HepG2 (cell line): ENCODE data around the gene TUBB4B. TPM values are rescaled to one million over a fixed set of nuclear protein-coding genes. Genes with fewer than 3 reads are reported as not detected.

Source experiments
- HMGA1 ChIP-seq: sonication (generic); formaldehyde crosslinking; conservative IDR thresholded peaks from 2 replicates; pipeline ENCODE4 v1.4.0; 2020; ENCODE audit warnings: missing genetic modification reagents
- IKZF1 ChIP-seq: fragments of 450-650 bp; IDR thresholded peaks from 2 replicates; pipeline ENCODE4 v1.7.1; 2016
- NR2F2 ChIP-seq: IDR thresholded peaks from 2 replicates; pipeline ENCODE4 v1.6.1; 2012; ENCODE audit warnings: low read depth, inconsistent platforms, borderline replicate concordance
- RFX1 ChIP-seq: fragments of 450-650 bp; IDR thresholded peaks from 2 replicates; pipeline ENCODE4 v1.6.1; 2017
- SATB2 ChIP-seq: sonication (generic); formaldehyde crosslinking; IDR thresholded peaks from 2 replicates; pipeline ENCODE4 v1.5.0; 2020; ENCODE audit warnings: missing genetic modification reagents
- SMAD9 ChIP-seq: sonication (generic); formaldehyde crosslinking; IDR thresholded peaks from 2 replicates; pipeline ENCODE4 v1.5.1; 2020; ENCODE audit warnings: mild to moderate bottlenecking, missing genetic modification reagents
- TRIM24 ChIP-seq: sonication (generic); formaldehyde crosslinking; IDR thresholded peaks from 2 replicates; pipeline ENCODE4 v1.8.0; 2022; ENCODE audit warnings: mild to moderate bottlenecking, missing genetic modification reagents
- ZNF549 ChIP-seq: sonication (generic); formaldehyde crosslinking; IDR thresholded peaks from 2 replicates; pipeline ENCODE4 v1.5.0; 2020; ENCODE audit warnings: missing genetic modification reagents
- polyA plus RNA-seq, 8 experiments: library from polyadenylated mRNA; depleted of rRNA in 3 of 8; stranded (reverse) in 7 of 8; unstranded in 1 of 8; fragments of >200 nt; fragmentation: Illumina TruSeq in 4 of 8; extraction: Trizol in 4 of 8; gene quantifications; 2 replicates each; pipeline versions ENCODE4 v1.2.1 to v1.2.3, GENCODE V29; 2011 to 2016; ENCODE audit warnings: low read depth in 4 of 8, missing spikeins in 1 of 8, mixed read lengths in 1 of 8; ENCODE audit not compliant: insufficient read depth in 1 of 8
- total RNA-seq, 5 experiments: library from RNA; depleted of rRNA; stranded (reverse); fragments of >200 nt; fragmentation: Illumina TruSeq; extraction: Trizol; gene quantifications; 2 replicates each; pipeline ENCODE4 v1.2.3, GENCODE V29; 2016; ENCODE audit warnings: low read depth in 1 of 5
- TF ChIP-seq, protein P1 (sequence below): sonication (generic); formaldehyde crosslinking; IDR thresholded peaks from 2 replicates; pipeline ENCODE4 v1.8.0; 2022; ENCODE audit warnings: mild to moderate bottlenecking, missing genetic modification reagents, borderline replicate concordance
- TF ChIP-seq, protein P2 (sequence below): sonication (generic); formaldehyde crosslinking; IDR thresholded peaks from 2 replicates; pipeline ENCODE4 v1.9.0; 2021; ENCODE audit warnings: missing genetic modification reagents, borderline replicate concordance
- TF ChIP-seq, protein P3 (sequence below): sonication (generic); formaldehyde crosslinking; IDR thresholded peaks from 2 replicates; pipeline ENCODE4 v1.8.0; 2022; ENCODE audit warnings: missing genetic modification reagents, low read depth, mild to moderate bottlenecking, borderline replicate concordance
- TF ChIP-seq, protein P4 (sequence below): sonication (generic); formaldehyde crosslinking; IDR thresholded peaks from 2 replicates; pipeline ENCODE4 v1.5.0; 2020; ENCODE audit warnings: mild to moderate bottlenecking, missing genetic modification reagents
- TF ChIP-seq, protein P5 (sequence below): sonication (generic); formaldehyde crosslinking; IDR thresholded peaks from 2 replicates; pipeline ENCODE4 v1.4.0; 2020; ENCODE audit warnings: missing genetic modification reagents, low read depth, mild to moderate bottlenecking, borderline replicate concordance
- TF ChIP-seq, protein P6 (sequence below): sonication (generic); formaldehyde crosslinking; IDR thresholded peaks from 2 replicates; pipeline ENCODE4 v1.4.0; 2020; ENCODE audit warnings: mild to moderate bottlenecking, missing genetic modification reagents, borderline replicate concordance
- TF ChIP-seq, protein P7 (sequence below): sonication (generic); formaldehyde crosslinking; IDR thresholded peaks from 2 replicates; pipeline ENCODE4 v1.8.1; 2023; ENCODE audit warnings: missing genetic modification reagents, mild to moderate bottlenecking, borderline replicate concordance
- TF ChIP-seq, protein P8 (sequence below): IDR thresholded peaks from 2 replicates; pipeline ENCODE4 v1.6.1; 2018; ENCODE audit warnings: missing genetic modification reagents, mild to moderate bottlenecking, missing compliant biosample characterization

Gene TUBB4B
- total and polyA plus RNA-seq, 2 of the 13 experiments (the other 11 are each of a cell fraction or from before 2014, with no cell fraction given): 182 to 412 TPM

GRCh38 chr9:137254624-137255447, 13.7 kb downstream of the TUBB4B start, which contains the start of gene NELFB (continued):
- TF ChIP-seq, protein P1, sequence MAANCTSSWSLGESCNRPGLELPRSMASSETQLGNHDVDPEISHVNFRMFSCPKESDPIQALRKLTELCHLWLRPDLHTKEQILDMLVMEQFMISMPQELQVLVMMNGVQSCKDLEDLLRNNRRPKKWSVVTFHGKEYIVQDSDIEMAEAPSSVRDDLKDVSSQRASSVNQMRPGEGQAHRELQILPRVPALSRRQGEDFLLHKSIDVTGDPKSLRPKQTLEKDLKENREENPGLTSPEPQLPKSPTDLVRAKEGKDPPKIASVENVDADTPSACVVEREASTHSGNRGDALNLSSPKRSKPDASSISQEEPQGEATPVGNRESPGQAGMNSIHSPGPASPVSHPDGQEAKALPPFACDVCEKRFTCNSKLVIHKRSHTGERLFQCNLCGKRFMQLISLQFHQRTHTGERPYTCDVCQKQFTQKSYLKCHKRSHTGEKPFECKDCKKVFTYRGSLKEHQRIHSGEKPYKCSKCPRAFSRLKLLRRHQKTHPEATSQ (CRISPR knock-in tag): no peak
- TF ChIP-seq, protein P2, sequence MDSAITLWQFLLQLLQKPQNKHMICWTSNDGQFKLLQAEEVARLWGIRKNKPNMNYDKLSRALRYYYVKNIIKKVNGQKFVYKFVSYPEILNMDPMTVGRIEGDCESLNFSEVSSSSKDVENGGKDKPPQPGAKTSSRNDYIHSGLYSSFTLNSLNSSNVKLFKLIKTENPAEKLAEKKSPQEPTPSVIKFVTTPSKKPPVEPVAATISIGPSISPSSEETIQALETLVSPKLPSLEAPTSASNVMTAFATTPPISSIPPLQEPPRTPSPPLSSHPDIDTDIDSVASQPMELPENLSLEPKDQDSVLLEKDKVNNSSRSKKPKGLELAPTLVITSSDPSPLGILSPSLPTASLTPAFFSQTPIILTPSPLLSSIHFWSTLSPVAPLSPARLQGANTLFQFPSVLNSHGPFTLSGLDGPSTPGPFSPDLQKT (CRISPR knock-in tag): no peak
- no peak for TF ChIP-seq ZNF549
- TF ChIP-seq, protein P3, sequence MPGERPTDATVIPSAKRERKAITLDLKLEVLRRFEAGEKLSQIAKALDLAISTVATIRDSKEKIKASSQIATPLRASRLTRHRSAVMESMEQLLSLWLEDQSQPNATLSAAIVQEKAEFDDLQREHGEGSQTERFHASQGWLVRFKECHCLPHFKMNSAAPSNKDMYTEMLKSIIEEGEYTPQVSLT (CRISPR knock-in tag): no peak
- TF ChIP-seq SMAD9 (CRISPR knock-in tag): no peak
- 0 out of 2 replicates have a peak, but pooled peaks have one; percentile 54 for TF ChIP-seq SATB2 (CRISPR knock-in tag)
- TF ChIP-seq, protein P4, sequence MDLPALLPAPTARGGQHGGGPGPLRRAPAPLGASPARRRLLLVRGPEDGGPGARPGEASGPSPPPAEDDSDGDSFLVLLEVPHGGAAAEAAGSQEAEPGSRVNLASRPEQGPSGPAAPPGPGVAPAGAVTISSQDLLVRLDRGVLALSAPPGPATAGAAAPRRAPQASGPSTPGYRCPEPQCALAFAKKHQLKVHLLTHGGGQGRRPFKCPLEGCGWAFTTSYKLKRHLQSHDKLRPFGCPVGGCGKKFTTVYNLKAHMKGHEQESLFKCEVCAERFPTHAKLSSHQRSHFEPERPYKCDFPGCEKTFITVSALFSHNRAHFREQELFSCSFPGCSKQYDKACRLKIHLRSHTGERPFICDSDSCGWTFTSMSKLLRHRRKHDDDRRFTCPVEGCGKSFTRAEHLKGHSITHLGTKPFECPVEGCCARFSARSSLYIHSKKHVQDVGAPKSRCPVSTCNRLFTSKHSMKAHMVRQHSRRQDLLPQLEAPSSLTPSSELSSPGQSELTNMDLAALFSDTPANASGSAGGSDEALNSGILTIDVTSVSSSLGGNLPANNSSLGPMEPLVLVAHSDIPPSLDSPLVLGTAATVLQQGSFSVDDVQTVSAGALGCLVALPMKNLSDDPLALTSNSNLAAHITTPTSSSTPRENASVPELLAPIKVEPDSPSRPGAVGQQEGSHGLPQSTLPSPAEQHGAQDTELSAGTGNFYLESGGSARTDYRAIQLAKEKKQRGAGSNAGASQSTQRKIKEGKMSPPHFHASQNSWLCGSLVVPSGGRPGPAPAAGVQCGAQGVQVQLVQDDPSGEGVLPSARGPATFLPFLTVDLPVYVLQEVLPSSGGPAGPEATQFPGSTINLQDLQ: 0 out of 2 replicates have a peak, but pooled peaks have one; percentile 32
- TF ChIP-seq, protein P5, sequence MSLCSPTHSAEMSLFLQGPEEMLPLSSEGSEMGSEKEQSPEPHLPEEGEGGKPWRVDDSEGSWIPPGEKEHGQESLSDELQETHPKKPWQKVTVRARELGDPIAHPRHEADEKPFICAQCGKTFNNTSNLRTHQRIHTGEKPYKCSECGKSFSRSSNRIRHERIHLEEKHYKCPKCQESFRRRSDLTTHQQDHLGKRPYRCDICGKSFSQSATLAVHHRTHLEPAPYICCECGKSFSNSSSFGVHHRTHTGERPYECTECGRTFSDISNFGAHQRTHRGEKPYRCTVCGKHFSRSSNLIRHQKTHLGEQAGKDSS (CRISPR knock-in tag): no peak
- TF ChIP-seq IKZF1: no peak
- TF ChIP-seq, protein P6, sequence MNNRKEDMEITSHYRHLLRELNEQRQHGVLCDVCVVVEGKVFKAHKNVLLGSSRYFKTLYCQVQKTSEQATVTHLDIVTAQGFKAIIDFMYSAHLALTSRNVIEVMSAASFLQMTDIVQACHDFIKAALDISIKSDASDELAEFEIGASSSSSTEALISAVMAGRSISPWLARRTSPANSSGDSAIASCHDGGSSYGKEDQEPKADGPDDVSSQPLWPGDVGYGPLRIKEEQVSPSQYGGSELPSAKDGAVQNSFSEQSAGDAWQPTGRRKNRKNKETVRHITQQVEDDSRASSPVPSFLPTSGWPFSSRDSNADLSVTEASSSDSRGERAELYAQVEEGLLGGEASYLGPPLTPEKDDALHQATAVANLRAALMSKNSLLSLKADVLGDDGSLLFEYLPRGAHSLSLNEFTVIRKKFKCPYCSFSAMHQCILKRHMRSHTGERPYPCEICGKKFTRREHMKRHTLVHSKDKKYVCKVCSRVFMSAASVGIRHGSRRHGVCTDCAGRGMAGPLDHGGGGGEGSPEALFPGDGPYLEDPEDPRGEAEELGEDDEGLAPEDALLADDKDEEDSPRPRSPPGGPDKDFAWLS: no peak
- no peak for TF ChIP-seq HMGA1 (CRISPR knock-in tag)
- no peak for TF ChIP-seq NR2F2
- TF ChIP-seq, protein P7, sequence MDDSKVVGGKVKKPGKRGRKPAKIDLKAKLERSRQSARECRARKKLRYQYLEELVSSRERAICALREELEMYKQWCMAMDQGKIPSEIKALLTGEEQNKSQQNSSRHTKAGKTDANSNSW (CRISPR knock-in tag): no peak
- TF ChIP-seq, protein P8, sequence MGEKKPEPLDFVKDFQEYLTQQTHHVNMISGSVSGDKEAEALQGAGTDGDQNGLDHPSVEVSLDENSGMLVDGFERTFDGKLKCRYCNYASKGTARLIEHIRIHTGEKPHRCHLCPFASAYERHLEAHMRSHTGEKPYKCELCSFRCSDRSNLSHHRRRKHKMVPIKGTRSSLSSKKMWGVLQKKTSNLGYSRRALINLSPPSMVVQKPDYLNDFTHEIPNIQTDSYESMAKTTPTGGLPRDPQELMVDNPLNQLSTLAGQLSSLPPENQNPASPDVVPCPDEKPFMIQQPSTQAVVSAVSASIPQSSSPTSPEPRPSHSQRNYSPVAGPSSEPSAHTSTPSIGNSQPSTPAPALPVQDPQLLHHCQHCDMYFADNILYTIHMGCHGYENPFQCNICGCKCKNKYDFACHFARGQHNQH: no peak; the same call in 1 of the 2 replicates
- TF ChIP-seq RFX1: no peak
- no peak for TF ChIP-seq TRIM24 (CRISPR knock-in tag)
